NCI-H69 (cell line): ENCODE data around the gene TMOD4.

ENCODE experiments used
- DNase-seq: peaks from one replicate; lab custom pipeline; 2025; lab: John Stamatoyannopoulos, UW

The TMOD4 gene

GRCh38 chr1:151142411-151143056, 33.2 kb downstream of the TMOD4 start:
- DNase-seq: peak; percentile 21

- DNase-seq: no peak
Observed at GRCh38 chr1:151137789-151138188, 38.0 kb downstream of the TMOD4 start.

GRCh38 chr1:151135433-151136385, 40.1 kb downstream of the TMOD4 start:
- DNase-seq: no peak

- no peak for DNase-seq
Observed at GRCh38 chr1:151134991-151135390, 40.8 kb downstream of the TMOD4 start.

- peak; percentile 16 for DNase-seq
Observed at GRCh38 chr1:151134396-151134795, 41.4 kb downstream of the TMOD4 start.

- no peak for DNase-seq
Observed at GRCh38 chr1:151133018-151133806, 42.6 kb downstream of the TMOD4 start.

- DNase-seq: no peak
Observed at GRCh38 chr1:151132335-151133017, 43.3 kb downstream of the TMOD4 start.

GRCh38 chr1:151131701-151132334, 44.0 kb downstream of the TMOD4 start:
- no peak for DNase-seq

- peak; percentile 66 for DNase-seq
Observed at GRCh38 chr1:151130987-151131586, 44.7 kb downstream of the TMOD4 start.

GRCh38 chr1:151128800-151129199, 47.0 kb downstream of the TMOD4 start:
- DNase-seq: no peak

GRCh38 chr1:151124763-151125403, 50.9 kb downstream of the TMOD4 start:
- no peak for DNase-seq
